Peyer's patch (tissue), 4 donors: ENCODE measurements around the gene KLC1. TPM values are rescaled to one million over a fixed set of nuclear protein-coding genes. Genes with fewer than 3 reads are reported as not detected.

Experiments
- DNase-seq, 3 donors: peaks; one replicate each; pipeline ENCODE4 v3.0.0-alpha.2; 2017 to 2019
- H3K27ac ChIP-seq, 4 donors: fragments of 200-600 bp; sonication (generic); one replicate each; pipeline ENCODE4 v1.5.1; 2016 to 2019
- H3K27me3 ChIP-seq, 2 donors: fragments of 200-600 bp; sonication (generic); one replicate each; pipeline ENCODE4 v1.5.1; 2019
- H3K36me3 ChIP-seq, 3 donors: fragments of 200-600 bp; sonication (generic); one replicate each; pipeline ENCODE4 v1.5.1; 2016 to 2019
- H3K4me1 ChIP-seq, 4 donors: fragments of 200-600 bp; sonication (generic); one replicate each; pipeline ENCODE4 v1.5.1; 2016 to 2019
- H3K4me3 ChIP-seq, 4 donors: fragments of 200-600 bp; sonication (generic); 1 replicate in 3 of 4; 2 replicates in 1 of 4; pipeline ENCODE4 v1.5.1; 2016 to 2019; ENCODE audit warnings: mild to moderate bottlenecking in 1 of 4
- H3K9me3 ChIP-seq, 4 donors: fragments of 200-600 bp; sonication (generic); one replicate each; pipeline ENCODE4 v1.5.1; 2016 to 2019; ENCODE audit warnings: mild to moderate bottlenecking in 1 of 4
- POLR2A ChIP-seq, 2 donors: fragments of 450-650 bp; IDR thresholded peaks; one replicate each; pipeline ENCODE4 v1.5.1; 2017; ENCODE audit warnings: antibody characterized with exemption in 2 of 2, mild to moderate bottlenecking in 2 of 2, moderate library complexity in 2 of 2
- total RNA-seq, 4 donors: library from RNA; depleted of rRNA; stranded (reverse); fragments of >200 nt; gene quantifications; one replicate each; pipeline ENCODE4 v1.1.0, GENCODE V29; 2016
- TF ChIP-seq, protein P1 (sequence below), 6 experiments: fragments of 450-650 bp in 4 of 6; fragments of 200-600 bp in 2 of 6; sonication (generic) in 1 of 6; IDR thresholded peaks; one replicate each; pipeline ENCODE4 v1.5.1; 2017 to 2019; ENCODE audit warnings: antibody characterized with exemption in 6 of 6, mild to moderate bottlenecking in 3 of 6, moderate library complexity in 1 of 6

The KLC1 gene
- total RNA-seq, 4 donors from 2014 or later: 125 to 361 (median 270) TPM

DNA sequence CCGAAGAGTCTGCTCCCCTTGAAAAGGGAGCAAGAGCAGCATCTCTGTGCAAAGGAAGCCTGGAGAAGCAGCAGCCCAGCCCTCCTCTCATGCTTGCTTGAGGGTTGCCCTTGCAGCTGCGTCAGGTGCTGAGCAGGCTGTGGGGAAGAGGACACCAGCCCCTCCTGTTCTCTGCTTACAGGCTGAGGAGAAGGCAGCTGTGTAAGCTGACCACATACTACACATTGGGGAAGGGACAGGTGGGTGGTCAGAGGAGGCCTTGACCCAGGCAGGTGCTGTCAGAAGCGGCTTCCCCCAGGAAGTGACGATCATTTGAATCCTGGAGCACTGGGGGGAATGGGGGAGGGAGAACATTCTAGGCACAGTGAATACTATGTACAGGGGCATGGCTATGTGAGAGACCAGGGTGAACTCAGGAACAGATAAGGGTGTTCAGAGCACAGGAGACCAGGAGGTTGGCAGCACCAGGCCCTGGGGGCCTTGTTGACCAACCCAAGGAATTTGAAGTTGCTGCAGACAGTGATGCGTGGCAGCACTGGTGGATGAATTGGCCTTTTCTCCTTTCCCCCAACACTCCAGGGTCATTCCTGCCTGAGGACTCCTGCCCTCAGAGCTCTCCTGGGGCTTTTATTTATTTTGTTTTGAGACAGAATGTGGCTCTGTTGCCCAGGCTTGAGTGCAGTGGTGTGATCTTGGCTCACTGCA is 2.7 kb upstream of the KLC1 start:
- TF ChIP-seq, protein P1, sequence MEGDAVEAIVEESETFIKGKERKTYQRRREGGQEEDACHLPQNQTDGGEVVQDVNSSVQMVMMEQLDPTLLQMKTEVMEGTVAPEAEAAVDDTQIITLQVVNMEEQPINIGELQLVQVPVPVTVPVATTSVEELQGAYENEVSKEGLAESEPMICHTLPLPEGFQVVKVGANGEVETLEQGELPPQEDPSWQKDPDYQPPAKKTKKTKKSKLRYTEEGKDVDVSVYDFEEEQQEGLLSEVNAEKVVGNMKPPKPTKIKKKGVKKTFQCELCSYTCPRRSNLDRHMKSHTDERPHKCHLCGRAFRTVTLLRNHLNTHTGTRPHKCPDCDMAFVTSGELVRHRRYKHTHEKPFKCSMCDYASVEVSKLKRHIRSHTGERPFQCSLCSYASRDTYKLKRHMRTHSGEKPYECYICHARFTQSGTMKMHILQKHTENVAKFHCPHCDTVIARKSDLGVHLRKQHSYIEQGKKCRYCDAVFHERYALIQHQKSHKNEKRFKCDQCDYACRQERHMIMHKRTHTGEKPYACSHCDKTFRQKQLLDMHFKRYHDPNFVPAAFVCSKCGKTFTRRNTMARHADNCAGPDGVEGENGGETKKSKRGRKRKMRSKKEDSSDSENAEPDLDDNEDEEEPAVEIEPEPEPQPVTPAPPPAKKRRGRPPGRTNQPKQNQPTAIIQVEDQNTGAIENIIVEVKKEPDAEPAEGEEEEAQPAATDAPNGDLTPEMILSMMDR (IDR thresholded peaks at IDR 0.05): no peak
- no peak for TF ChIP-seq POLR2A (IDR thresholded peaks at IDR 0.05)
- Histone ChIP-seq H3K4me1 (peaks cover 9 to 42% (median 29%) of the 10 kb centered on the region in 4 donors), H3K36me3 (no peaks in the 10 kb centered on the region), H3K9me3 (no peaks in the 10 kb centered on the region), H3K27ac (peak overlapping the region in 2 of 4 donors; percentile 70 to 99), H3K27me3 (no peaks in the 10 kb centered on the region), H3K4me3 (no peak overlapping the region)
- DNase-seq: peak in 1 of 3 donors; percentile 48

- H3K4me3 ChIP-seq: no peak overlapping the region
- H3K27ac ChIP-seq: peak overlapping the region; percentile 96 to 99 (median 98)
- H3K9me3 ChIP-seq: no peaks in the 10 kb centered on the region
- DNase-seq: no peak
- H3K27me3 ChIP-seq: no peaks in the 10 kb centered on the region
- H3K36me3 ChIP-seq: peaks cover 0 to 6% (median 0%) of the 10 kb centered on the region in 3 donors
- H3K4me1 ChIP-seq: peaks cover 9 to 52% (median 29%) of the 10 kb centered on the region in 4 donors
- TF ChIP-seq, protein P1 (IDR thresholded peaks at IDR 0.05): no peak
- no peak for TF ChIP-seq POLR2A (IDR thresholded peaks at IDR 0.05)
Observed at GRCh38 chr14:103627073-103628025, 1.7 kb upstream of the KLC1 start.

GRCh38 chr14:103628221-103628683 is 759 bp upstream of the KLC1 start:
- TF ChIP-seq, protein P1 (IDR thresholded peaks at IDR 0.05): no peak
- peak; percentile 76 to 83 for TF ChIP-seq POLR2A (IDR thresholded peaks at IDR 0.05)

GRCh38 chr14:103629503-103630121 is 601 bp downstream of the KLC1 start:
- Histone ChIP-seq H3K4me3 (peak overlapping the region; percentile 95 to 99 (median 98)), H3K4me1 (peaks cover 6 to 61% (median 24%) of the 10 kb centered on the region in 4 donors), H3K27me3 (no peaks in the 10 kb centered on the region), H3K27ac (peak overlapping the region; percentile 96 to 99 (median 98)), H3K9me3 (no peaks in the 10 kb centered on the region), H3K36me3 (peaks cover 0 to 12% (median 0%) of the 10 kb centered on the region in 3 donors)
- TF ChIP-seq POLR2A (IDR thresholded peaks at IDR 0.05): no peak
- TF ChIP-seq, protein P1 (IDR thresholded peaks at IDR 0.05): no peak
- DNase-seq: peak; percentile 51 to 77 (median 71)

More at GRCh38 chr14:103628221-103628683, 759 bp upstream of the KLC1 start:
- peaks cover 0 to 12% (median 0%) of the 10 kb centered on the region in 3 donors for H3K36me3 ChIP-seq
- H3K9me3 ChIP-seq: no peaks in the 10 kb centered on the region
- H3K27me3 ChIP-seq: no peaks in the 10 kb centered on the region
- peak overlapping the region; percentile 95 to 99 (median 98) for H3K4me3 ChIP-seq
- peaks cover 9 to 59% (median 29%) of the 10 kb centered on the region in 4 donors for H3K4me1 ChIP-seq
- DNase-seq: peak; percentile 44 to 89 (median 88)
- H3K27ac ChIP-seq: peak overlapping the region; percentile 96 to 99 (median 98)
